HS-5 (cell line): ENCODE data around the gene RELA.
"Not testable (repeated sequence)": the region's sequence is repeated elsewhere in the genome, so short reads cannot be mapped to it uniquely, and the experiment has no call there.

ENCODE experiments used
- DNase-seq: peaks from one replicate; pipeline ENCODE4 v3.0.0-alpha.2; 2012; ENCODE audit warnings: low read depth

The RELA gene

GRCh38 chr11:65672180-65672860 is 9.6 kb upstream of the RELA start:
- DNase-seq, result no peak

GRCh38 chr11:65663639-65664200 is 1.0 kb upstream of the RELA start:
- DNase-seq, result no peak

GRCh38 chr11:65662247-65662798 is 393 bp downstream of the RELA start:
- DNase-seq, result no peak

- DNase-seq, result no peak
Measured at GRCh38 chr11:65661599-65662246, 993 bp downstream of the RELA start.

GRCh38 chr11:65660908-65661307 is 1.8 kb downstream of the RELA start:
- DNase-seq, result not testable (repeated sequence)

- no peak for DNase-seq
Measured at GRCh38 chr11:65660038-65660437, 2.7 kb downstream of the RELA start.

- no peak for DNase-seq
Measured at GRCh38 chr11:65658174-65659021, 4.3 kb downstream of the RELA start.

GRCh38 chr11:65657426-65657825 is 5.3 kb downstream of the RELA start:
- no peak for DNase-seq

GRCh38 chr11:65655570-65656332 is 7.0 kb downstream of the RELA start:
- no peak for DNase-seq

- DNase-seq, result no peak
Measured at GRCh38 chr11:65654375-65655349, 8.1 kb downstream of the RELA start.

GRCh38 chr11:65653229-65654225 is 9.2 kb downstream of the RELA start:
- DNase-seq, result no peak

- peak; percentile 71 for DNase-seq
Measured at GRCh38 chr11:65652511-65653228, 10.0 kb downstream of the RELA start.

GRCh38 chr11:65651589-65652510 is 10.9 kb downstream of the RELA start:
- no peak for DNase-seq

- no peak for DNase-seq
Measured at GRCh38 chr11:65651339-65651588, 11.5 kb downstream of the RELA start.

- no peak for DNase-seq
Measured at GRCh38 chr11:65650547-65651338, 12.0 kb downstream of the RELA start.

GRCh38 chr11:65649656-65650546 is 12.8 kb downstream of the RELA start:
- DNase-seq, result no peak
